NB4 (cell line): ENCODE measurements around the gene KCNAB1.

Experiments
- POLR2A ChIP-seq: IDR thresholded peaks from 2 replicates; pipeline ENCODE4 v1.6.1; 2011; ENCODE audit warnings: mild to moderate bottlenecking; ENCODE audit not compliant: insufficient read length; ENCODE audit errors: extremely low read depth
- TF ChIP-seq, protein P1 (sequence below): IDR thresholded peaks from one replicate; pipeline ENCODE4 v1.5.1; 2012; ENCODE audit warnings: low read depth, low read length

DNA sequence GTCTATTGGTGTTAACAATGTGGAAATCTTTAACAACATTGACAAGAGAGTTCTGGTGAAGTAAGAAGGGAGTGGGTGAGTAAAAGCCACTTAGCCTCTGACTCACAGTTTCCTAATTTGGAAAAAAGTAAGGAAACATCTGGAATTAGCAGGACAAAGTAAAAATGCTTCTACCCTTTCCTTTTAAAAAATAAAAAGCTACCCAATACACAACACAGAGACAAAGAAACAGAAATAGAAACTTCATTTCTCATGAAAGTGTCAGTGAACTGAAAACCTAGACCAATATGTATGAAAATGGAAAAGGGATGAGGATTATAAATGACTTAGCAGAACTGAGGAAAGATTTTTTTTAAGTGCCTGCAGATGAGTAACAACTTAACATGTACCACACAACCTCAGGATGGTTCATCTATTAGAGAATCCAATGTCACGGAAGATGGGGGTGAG lies 369.1 kb downstream of the KCNAB1 start:
- TF ChIP-seq, protein P1, sequence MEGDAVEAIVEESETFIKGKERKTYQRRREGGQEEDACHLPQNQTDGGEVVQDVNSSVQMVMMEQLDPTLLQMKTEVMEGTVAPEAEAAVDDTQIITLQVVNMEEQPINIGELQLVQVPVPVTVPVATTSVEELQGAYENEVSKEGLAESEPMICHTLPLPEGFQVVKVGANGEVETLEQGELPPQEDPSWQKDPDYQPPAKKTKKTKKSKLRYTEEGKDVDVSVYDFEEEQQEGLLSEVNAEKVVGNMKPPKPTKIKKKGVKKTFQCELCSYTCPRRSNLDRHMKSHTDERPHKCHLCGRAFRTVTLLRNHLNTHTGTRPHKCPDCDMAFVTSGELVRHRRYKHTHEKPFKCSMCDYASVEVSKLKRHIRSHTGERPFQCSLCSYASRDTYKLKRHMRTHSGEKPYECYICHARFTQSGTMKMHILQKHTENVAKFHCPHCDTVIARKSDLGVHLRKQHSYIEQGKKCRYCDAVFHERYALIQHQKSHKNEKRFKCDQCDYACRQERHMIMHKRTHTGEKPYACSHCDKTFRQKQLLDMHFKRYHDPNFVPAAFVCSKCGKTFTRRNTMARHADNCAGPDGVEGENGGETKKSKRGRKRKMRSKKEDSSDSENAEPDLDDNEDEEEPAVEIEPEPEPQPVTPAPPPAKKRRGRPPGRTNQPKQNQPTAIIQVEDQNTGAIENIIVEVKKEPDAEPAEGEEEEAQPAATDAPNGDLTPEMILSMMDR = no peak
- no peak for TF ChIP-seq POLR2A
